GM13977 (cell line): ENCODE data around the gene KLHL26.

Experiments
- DNase-seq: peaks from one replicate; pipeline ENCODE4 v3.0.0; 2012; ENCODE audit warnings: low spot score
- in situ Hi-C: fragments of 300-500 bp; cut with MboI; formaldehyde crosslinking; loops from one replicate; pipeline ENCODE4 v1.12.0; 2022; ENCODE audit warnings: low sequenced_read_pairs, low pct_unique_long_range_greater_than_20kb, mixed read lengths, inconsistent platforms; ENCODE audit not compliant: unreplicated experiment
- TF ChIP-seq, protein P1 (sequence below): IDR thresholded peaks from 2 replicates; pipeline ENCODE4 v1.5.1; 2012; ENCODE audit warnings: mild to moderate bottlenecking, control low read depth; ENCODE audit not compliant: insufficient read depth; ENCODE audit errors: extremely low read depth, missing control alignments

Gene KLHL26

DNA sequence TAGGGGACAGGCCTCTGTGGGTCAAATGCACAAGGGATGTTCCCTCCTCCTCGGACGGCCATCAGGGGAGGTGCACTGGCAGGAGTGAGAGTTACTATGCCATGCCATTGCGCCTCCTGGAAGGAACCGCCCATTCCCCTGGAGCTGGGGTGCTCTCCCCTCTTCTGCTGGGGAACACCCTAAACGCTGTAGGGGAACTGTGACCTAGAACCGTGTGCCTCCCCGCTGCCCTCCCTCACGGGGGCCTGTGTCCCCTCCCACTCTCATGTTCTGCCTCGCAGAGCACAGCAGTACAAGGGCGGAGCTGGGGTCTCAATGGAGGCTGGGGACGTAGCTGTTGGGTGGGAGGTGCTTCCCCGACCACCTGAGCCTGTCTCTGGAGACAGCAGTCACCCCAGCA, 29.5 kb downstream of the KLHL26 start:
- TF ChIP-seq, protein P1, sequence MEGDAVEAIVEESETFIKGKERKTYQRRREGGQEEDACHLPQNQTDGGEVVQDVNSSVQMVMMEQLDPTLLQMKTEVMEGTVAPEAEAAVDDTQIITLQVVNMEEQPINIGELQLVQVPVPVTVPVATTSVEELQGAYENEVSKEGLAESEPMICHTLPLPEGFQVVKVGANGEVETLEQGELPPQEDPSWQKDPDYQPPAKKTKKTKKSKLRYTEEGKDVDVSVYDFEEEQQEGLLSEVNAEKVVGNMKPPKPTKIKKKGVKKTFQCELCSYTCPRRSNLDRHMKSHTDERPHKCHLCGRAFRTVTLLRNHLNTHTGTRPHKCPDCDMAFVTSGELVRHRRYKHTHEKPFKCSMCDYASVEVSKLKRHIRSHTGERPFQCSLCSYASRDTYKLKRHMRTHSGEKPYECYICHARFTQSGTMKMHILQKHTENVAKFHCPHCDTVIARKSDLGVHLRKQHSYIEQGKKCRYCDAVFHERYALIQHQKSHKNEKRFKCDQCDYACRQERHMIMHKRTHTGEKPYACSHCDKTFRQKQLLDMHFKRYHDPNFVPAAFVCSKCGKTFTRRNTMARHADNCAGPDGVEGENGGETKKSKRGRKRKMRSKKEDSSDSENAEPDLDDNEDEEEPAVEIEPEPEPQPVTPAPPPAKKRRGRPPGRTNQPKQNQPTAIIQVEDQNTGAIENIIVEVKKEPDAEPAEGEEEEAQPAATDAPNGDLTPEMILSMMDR: no peak
- DNase-seq: no peak
- in situ Hi-C loops: no loop called here

DNA sequence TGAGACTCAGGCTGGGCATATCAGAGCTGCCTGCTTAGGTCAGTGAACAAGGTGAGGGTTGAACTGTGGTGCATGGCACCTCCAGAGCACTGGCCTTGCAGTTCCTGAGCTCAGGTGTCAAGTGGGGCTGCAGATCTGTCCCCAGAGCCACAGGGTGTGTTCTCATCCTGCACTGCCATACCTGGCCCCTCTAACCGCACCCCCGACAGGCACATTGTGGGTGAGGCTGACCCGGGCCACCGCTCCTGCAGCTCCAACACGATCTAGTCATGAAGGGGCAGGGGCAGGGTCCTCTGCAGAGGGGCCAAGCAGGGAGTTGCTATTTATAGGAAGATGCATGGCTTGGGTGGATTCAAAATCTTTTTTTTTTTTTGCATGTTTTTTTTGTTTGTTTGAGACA, 30.0 kb downstream of the KLHL26 start:
- in situ Hi-C loops: no loop called here
- TF ChIP-seq, protein P1: no peak
- DNase-seq: no peak

DNA sequence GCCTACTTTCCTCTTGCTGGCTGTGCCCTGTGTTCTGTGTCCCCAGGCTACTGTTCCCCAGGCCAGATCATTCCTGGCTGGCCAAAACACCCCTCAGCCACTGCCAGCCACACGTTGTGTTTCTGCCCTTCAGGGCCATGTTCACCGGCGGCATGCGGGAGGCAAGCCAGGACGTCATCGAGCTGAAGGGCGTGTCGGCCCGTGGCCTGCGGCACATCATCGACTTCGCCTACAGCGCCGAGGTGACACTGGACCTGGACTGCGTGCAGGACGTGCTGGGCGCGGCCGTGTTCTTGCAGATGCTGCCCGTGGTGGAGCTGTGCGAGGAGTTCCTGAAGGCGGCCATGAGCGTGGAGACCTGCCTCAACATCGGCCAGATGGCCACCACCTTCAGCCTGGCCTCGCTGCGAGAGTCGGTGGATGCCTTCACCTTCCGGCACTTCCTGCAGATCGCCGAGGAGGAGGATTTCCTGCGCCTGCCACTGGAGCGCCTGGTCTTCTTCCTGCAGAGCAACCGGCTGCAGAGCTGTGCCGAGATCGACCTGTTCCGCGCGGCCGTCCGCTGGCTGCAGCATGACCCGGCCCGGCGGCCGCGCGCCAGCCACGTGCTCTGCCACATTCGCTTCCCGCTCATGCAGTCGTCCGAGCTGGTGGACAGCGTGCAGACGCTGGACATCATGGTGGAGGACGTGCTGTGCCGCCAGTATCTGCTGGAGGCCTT, 30.9 kb downstream of the KLHL26 start:
- TF ChIP-seq, protein P1: no peak
- DNase-seq: no peak
- in situ Hi-C loops: no loop called here

DNA sequence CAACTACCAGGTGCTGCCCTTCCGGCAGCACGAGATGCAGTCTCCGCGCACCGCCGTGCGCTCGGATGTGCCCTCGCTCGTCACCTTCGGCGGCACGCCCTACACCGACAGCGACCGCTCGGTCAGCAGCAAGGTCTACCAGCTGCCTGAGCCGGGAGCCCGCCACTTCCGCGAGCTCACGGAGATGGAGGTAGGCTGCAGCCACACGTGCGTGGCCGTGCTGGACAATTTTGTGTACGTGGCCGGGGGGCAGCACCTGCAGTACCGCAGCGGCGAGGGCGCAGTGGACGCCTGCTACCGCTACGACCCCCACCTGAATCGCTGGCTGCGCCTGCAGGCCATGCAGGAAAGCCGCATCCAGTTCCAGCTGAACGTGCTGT, 31.4 kb downstream of the KLHL26 start:
- TF ChIP-seq, protein P1: no peak
- in situ Hi-C loops: no loop called here
- DNase-seq: no peak

DNA sequence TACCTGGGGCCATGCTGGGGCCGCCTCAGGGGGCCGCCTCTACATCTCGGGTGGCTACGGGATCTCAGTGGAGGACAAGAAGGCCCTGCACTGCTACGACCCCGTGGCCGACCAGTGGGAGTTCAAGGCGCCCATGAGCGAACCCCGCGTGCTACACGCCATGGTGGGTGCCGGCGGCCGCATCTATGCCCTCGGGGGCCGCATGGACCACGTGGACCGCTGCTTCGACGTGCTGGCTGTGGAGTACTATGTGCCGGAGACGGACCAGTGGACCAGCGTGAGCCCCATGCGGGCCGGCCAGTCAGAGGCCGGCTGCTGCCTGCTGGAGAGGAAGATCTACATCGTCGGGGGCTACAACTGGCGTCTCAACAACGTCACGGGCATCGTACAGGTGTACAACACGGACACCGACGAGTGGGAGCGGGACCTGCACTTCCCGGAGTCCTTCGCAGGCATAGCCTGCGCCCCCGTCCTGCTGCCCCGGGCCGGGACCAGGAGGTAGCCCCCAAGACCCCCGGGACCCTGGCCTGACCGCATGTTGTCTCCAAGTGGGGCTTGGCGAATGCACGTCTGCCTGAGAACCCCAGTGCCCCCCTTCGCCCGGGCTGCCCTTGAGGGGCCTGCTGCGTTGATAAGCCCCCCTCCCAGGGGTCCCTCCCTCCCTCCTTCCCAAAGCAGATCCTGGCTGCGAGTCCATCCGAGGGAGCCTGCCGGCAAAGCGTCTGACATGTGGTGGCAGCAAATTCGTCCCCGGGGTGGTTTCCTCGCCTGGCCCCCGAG, 32.1 kb downstream of the KLHL26 start:
- in situ Hi-C loops: no loop called here
- TF ChIP-seq, protein P1: no peak
- no peak for DNase-seq

DNA sequence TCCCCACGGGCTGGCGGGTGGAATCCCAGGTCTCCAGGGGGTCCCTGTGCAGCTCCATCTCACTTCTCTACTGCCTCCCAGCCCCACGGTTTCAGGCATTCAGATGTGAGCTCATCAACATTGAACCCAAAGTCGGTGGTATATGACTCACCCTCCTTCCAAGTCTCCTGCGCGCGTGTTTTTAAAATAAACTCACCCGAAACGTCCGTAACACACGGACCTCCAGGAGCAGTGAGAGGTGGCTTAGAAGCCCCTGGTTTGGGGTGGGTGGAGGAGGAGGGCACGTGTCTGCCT, 32.6 kb downstream of the KLHL26 start:
- TF ChIP-seq, protein P1: no peak
- in situ Hi-C loops: no loop called here
- no peak for DNase-seq
